ENCODE results near the gene RALGPS1.

RALGPS1 gene

DNA sequence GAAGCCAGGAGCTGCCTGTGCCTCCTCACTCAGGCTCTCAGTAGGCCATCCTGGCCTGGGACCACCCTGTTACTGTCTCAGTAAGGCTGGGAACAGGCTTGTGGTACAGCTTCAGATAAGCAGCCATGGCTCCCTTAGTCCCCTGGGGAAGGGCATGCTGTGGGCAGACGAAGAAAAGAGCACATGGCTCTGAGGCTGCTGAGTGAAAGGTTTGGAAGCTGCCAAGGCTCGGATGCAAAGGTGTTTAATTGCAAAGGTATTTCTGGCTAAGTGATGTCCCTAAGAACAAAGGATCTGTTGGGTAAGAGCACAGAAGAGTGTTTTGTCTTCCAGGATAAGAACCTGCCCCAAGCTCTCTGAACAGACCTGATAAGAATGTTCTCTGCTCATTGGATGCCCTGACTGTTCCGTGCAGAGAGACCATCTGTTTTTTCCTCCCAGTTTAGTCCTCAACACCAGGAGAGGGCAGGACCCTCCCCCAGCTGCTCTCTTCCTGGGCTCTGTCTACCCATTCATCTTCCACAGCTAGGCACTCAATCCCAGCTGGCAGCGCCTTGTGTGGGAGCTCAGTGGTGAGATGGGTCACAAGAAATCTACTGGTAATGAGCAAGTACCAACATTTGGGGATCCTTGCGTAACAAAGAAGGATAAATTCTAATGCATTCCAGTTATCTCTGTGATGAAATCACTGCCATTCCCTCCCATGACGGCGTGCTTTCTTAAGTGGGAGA, 190.2 kb downstream of the RALGPS1 start:
- no peak for DNase-seq

DNA sequence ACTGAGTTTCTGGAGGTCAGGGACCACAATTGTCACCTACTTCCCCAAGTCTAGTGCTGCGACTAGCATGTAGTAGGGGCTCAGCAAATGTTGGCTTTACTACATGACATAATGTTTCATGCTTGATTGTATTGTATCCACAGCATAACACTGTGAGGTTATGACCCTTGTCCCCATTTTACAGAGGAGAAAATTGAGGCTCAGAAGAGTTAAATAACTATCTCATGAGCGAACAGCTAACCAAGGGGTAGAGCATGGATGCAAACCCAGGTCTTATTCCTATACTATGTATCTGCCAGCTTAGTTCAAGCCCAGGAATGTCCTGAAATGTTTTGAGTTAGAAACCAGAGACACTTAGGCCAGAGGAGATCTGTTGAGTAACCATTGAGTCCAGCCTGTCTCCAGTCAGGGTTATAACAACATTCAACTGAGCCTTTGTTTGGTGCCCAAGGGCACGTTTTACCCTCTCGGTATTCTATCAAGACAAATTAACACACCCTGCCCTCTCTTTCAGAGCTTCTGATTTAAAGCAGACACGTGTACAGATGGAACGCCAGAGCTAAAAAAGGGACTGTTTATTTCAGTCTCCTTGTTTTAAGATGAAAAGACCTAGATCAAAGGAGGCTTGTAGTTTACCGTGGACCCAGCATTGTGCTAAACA, 191.4 kb downstream of the RALGPS1 start:
- DNase-seq: no peak

DNA sequence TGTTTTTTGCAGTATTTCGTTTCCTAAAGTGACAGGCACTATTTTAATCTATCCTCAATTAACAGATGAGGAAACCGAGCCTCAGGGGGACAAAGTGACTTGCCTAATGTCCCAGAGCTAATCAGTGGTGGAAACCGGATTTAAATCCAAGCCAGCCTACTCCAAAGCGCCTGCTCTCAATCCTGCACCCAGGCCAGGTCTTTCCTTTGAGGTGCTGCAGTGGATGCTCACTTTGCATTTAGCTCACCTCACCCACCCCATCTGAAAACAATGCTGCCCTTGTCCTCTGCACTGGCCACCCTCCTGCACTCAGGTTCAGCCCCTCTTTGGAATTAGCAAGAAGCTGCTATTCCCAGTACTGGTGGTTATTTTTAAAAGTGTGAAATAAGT, 191.9 kb downstream of the RALGPS1 start:
- no peak for DNase-seq

DNA sequence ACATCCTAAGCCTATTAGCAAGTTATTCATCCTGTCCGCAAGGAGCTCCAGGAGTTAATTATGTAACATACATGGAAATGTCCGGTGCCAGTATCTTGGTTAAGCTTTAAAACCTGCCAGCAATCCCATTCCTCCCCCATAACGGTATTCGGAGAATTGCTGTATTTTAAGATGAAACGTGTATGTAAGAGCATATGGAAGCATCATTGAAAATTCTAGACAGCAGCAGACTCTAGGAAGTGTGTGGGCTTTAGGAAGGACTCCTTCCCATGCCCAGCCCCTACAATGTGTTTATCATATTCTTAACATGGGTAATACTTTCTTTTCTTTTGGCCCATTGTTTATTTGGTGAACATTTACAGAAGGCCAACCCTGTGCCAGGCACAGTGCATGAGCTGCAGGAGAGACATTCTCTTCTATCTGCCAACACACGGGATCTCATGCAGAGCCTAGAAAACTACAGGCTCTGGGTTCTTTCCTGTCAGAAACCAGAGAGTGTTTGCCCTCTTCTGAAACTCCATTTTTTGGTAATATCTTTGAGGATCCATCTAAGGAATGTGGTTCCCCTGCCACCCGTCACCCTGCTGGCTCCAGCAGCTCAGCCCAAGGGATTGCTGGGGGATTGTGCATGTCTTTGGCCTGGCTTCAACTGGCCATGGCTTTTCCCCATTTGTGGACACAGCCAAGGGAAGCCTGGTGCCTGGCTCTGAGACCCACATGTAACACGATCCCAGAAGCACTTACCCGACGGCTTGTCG, 192.8 kb downstream of the RALGPS1 start:
- no peak for DNase-seq

- DNase-seq: no peak
These were observed 193.6 kb downstream of the RALGPS1 start for GRCh38 chr9:127107929-127108876.

DNA sequence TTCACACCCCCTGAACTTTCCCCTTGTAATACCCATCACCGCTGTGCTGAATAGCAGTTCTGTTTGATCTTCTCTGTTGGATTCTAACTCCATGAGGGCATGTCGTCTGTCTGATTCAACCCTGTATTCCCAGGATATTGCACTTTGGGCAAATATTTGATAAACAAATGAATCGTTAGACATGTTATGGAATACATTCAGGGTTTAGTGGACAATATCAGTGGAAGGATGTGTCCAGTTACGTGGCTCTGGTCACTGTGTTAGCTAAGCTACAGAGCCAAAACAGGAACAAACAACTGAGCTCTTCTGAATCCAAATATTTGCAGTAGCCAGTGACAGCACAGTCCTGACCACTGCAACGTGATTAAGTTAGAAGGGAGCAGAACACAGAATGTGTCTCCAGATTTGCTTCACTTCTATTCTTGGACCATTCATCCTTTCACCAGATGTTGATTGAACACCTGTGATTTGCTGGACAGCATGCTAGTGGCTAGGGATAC, 194.7 kb downstream of the RALGPS1 start:
- no peak for DNase-seq

GRCh38 chr9:127112056-127112455, 197.5 kb downstream of the RALGPS1 start:
- DNase-seq: no peak

- DNase-seq: no peak
These were observed 198.2 kb downstream of the RALGPS1 start for GRCh38 chr9:127112735-127113161.

DNA sequence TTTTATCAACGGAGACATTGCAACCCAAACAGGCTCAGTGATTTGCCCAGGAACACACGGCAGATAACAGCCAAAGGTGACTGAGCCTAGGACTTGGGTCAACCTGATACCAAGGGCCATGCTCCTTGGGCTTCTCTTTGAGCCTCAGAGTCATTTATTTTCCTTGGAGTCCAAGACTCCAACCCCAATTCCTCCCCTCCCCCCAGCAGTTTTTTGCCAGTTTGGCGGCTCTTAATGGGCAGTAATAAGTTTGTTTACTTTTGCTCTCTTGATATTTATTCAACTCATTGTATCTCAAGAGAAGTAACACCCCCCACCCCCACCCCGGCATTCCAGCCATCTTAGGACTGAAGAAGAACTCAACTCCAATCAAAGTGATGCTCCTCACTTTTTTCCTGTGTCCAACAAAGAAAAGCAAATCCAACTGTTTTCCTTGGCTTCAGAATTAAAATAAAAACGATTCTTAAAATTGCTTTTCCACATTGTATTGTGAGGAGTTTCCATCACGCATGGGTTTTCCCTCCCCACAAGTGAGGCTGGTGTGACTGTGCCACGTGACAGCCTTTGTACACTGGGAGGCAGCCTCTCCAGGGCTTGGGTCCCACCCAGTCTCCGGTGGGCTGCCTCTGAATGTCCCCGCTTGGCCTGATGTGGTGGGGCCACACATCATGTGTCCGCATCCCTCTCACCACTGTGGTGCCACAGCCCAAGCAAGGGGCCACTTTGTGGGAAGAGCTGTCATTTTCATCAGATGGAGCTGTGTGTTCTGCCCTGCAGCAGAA, 198.8 kb downstream of the RALGPS1 start:
- DNase-seq: no peak

DNA sequence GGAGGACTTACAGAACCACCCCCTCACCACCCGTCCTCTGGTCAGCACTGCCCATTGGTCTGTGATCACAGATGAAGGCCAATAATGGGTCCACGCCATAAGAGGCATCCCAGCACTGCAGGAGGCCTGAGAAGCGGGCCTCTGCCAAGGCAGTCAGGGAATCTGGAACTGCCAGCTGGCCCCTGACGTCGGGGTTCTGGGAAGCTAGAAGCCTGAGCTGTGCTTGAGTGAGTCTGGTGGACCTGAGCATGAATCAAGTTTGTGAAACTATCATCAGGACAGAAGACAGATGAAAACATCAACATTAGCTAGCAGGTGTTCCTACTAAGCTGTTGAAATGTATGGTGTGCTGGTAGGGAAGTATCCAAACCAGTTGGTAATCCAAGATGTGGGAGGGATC, 200.0 kb downstream of the RALGPS1 start:
- no peak for DNase-seq

- no peak for DNase-seq
These were observed 201.6 kb downstream of the RALGPS1 start for GRCh38 chr9:127116088-127116726.

DNA sequence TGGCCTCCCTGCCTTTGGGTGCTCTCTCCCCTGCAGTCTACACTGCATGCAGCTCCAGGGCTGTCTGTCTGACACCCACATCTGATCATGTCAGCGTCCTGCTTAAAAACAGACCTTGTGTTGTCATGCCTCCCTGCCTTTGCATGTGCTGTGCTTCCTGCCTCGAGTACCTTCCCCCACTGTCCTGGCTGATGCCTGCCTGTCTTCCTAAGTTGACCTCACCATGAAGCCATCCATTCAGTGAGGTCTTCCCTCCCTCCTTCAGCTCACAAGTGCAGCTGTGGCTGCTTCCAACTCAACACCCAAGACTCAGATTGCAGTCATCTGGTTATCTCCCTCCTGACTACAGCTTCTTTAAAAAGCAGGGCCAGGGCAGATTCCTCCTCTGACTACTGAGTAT, 202.4 kb downstream of the RALGPS1 start:
- no peak for DNase-seq

GRCh38 chr9:127117801-127118200, 203.2 kb downstream of the RALGPS1 start:
- DNase-seq: no peak

- DNase-seq: no peak
These were observed 204.2 kb downstream of the RALGPS1 start for GRCh38 chr9:127118597-127119319.

DNA sequence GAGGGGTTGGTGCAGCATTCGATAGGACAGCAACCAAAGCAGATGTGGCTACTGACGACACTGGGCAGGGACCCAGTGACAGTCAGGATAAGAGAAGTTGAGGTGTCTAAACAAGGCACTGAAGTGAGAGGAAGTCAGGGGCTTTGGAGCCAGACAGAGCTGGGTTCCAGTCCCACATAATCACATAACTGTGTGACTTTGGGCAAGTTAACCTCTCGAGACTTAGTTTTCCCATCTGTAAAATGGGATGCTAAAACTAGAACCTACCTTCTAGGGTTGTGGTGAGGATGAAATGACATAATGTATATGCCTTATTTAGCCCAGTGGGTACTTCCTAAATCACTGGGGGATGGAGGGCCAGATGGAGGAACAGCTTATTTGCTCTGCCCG, 204.7 kb downstream of the RALGPS1 start:
- DNase-seq: no peak

DNA sequence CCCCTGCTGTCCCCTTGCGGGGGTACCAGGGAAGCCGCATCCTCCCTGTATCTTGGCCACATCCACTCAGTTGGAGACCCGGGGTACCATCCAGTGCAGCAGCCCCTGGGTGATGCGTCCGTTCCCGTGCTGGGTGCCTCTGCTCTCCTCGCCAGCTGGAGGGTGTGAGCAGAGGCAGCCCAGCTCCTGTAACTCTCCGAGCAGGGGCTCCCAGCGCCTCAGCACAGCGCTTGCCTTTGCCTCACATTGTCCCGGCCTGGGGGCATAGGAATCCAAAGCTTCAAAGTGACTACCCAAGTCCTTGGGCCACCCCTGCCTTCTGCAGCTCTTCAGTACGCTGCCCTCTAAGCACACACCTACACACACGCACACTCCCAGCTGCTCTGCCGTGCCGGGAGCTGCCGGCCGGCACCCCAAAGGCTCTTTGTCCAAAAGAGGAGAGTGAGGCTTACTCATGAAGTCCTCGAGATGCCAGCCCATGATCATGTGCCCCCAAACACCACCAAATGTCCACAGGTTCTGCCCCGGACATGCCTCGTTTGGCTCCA, 207.1 kb downstream of the RALGPS1 start:
- DNase-seq: no peak

DNA sequence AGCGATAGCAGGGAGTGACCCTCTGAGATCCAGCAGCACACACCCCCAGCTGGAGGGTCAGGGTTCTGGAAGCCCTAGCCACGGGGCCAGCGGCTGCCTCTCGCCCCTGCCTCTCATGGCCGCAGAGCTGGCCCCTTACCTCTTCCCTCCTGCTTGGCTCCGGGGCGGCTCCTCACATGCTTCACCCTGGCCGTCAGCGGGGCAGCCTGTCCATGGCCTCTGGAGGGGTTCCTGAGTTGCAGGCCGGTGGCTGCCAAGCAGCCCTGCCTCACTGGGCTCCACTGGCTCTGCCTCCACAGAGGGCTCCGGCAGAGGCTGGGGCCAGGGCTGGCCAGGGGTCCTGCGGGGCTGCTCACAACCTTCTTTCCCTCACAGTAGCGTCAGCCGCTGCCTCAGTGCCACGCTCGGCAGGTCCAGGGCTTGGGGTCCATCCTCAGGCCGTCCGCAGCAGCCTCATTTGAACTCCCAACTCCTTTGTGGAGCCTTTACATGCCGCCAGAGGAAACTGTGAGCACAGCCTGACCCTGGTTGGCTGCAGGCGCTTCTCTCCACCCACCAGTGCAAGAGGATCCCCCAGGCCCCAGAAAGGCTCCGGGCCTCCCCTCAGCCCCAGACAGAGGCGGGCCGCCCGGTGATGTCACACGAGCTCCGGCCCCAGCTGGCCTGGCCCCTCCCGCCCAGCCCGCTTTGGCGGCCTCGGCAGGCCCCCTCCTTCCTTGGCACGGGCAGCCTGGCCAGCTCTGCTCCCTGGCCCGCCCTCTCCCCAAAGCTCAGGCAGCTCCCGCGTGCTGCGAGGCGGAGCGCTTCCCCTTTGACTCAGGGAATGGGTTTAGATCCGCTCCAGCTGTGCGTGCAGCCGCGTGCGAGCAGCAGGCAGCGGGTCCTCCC, 207.8 kb downstream of the RALGPS1 start, which contains the start of gene ANGPTL2:
ANGPTL2 (minus strand) TSS at position 460 of the 888 bp plus-strand sequence. CDS start 13,904 bp downstream, outside the sequence.
- peak; percentile 66 for DNase-seq

GRCh38 chr9:127123064-127123890, 208.7 kb downstream of the RALGPS1 start:
- DNase-seq: peak; percentile 49

All from NCI-H1092 (cell line).